OCI-LY3 (cell line): Measurements from ENCODE around the gene ZNF280B.
A peak's percentile ranks its signal among the peaks of the same experiment; 100 is the strongest.
"Not testable (repeated sequence)": the region's sequence is repeated elsewhere in the genome, so short reads cannot be mapped to it uniquely, and the experiment has no call there.

ENCODE experiments used
- H2AFZ ChIP-seq: fragments of 200-600, 300-600 bp; shearing (Covaris generic); 2 replicates; pipeline ENCODE4 v1.6.0; 2014; ENCODE audit warnings: antibody characterized with exemption, low read depth, low read length
- H3K27ac ChIP-seq: fragments of 200-600, 300-600 bp; sonication (generic); 2 replicates; pipeline ENCODE4 v1.5.1; 2014; ENCODE audit warnings: mild to moderate bottlenecking, low read length, moderate library complexity, mixed read lengths
- H3K27me3 ChIP-seq: fragments of 200-600, 300-600 bp; sonication (generic); 2 replicates; pipeline ENCODE4 v1.6.1; 2014; ENCODE audit warnings: low read depth, low read length, mixed read lengths
- H3K36me3 ChIP-seq: fragments of 200-600, 300-600 bp; sonication (generic); replicated peaks from 2 replicates; pipeline ENCODE3; 2014; ENCODE audit warnings: low read depth, low read length, mixed read lengths
- H3K4me1 ChIP-seq: fragments of 300-600, 200-600 bp; sonication (generic); 2 replicates; pipeline ENCODE4 v1.6.1; 2014; ENCODE audit warnings: low read length, mixed read lengths
- H3K4me2 ChIP-seq: fragments of 200-600, 300-600 bp; sonication (generic); 2 replicates; pipeline ENCODE4 v1.6.1; 2014; ENCODE audit warnings: low read length, mixed read lengths
- H3K4me3 ChIP-seq: fragments of 300-600, 200-600 bp; sonication (generic); 2 replicates; pipeline ENCODE4 v1.5.1; 2014; ENCODE audit warnings: antibody characterized with exemption, mild to moderate bottlenecking, low read length, moderate library complexity
- H3K79me2 ChIP-seq: fragments of 300-600, 200-600 bp; shearing (Covaris generic); 2 replicates; pipeline ENCODE4 v1.6.1; 2014; ENCODE audit warnings: mild to moderate bottlenecking, low read length, mixed read lengths
- H3K9ac ChIP-seq: fragments of 300-600, 200-600 bp; shearing (Covaris generic); 2 replicates; pipeline ENCODE4 v1.6.0; 2014; ENCODE audit warnings: mild to moderate bottlenecking, low read length, moderate library complexity
- H3K9me3 ChIP-seq: fragments of 200-600, 300-600 bp; shearing (Covaris generic); 2 replicates; pipeline ENCODE4 v1.6.1; 2014; ENCODE audit warnings: low read length, mixed read lengths; ENCODE audit not compliant: insufficient read depth
- H4K20me1 ChIP-seq: fragments of 200-600, 300-600 bp; sonication (generic); 2 replicates; pipeline ENCODE4 v1.6.1; 2016; ENCODE audit warnings: low read length, mixed read lengths; ENCODE audit not compliant: insufficient read depth
- EZH2phosphoT487 ChIP-seq: fragments of 200-600 bp; shearing (Covaris generic); IDR thresholded peaks from 2 replicates; pipeline ENCODE4 v1.6.1; 2018; ENCODE audit warnings: antibody characterized with exemption, mixed run types, low read depth
- TF ChIP-seq, protein P1 (sequence below): fragments of 200-600, 300-600 bp; sonication (generic); IDR thresholded peaks from 2 replicates; pipeline ENCODE4 v1.5.1; 2014; ENCODE audit warnings: antibody characterized with exemption, low read length, low read depth

Gene ZNF280B

GRCh38 chr22:22449819-22450218 is 58.7 kb downstream of the ZNF280B start:
- Histone ChIP-seq H3K36me3 (no peaks in the 10 kb centered on the region), H3K4me1 (peaks cover 14% of the 10 kb centered on the region), H3K9me3 (no peaks in the 10 kb centered on the region), H3K4me3 (no peak overlapping the region), H3K27ac (no peak overlapping the region), H3K4me2 (peak overlapping the region; percentile 67), H4K20me1 (no peaks in the 10 kb centered on the region), H3K9ac (no peak overlapping the region), H2AFZ (no peak overlapping the region), H3K79me2 (no peaks in the 10 kb centered on the region), H3K27me3 (no peaks in the 10 kb centered on the region; the same call in 1 of the 2 replicates)
- no peak for TF ChIP-seq EZH2phosphoT487

GRCh38 chr22:22446517-22446916 is 62.0 kb downstream of the ZNF280B start:
- H3K9me3 ChIP-seq, result no peaks in the 10 kb centered on the region
- no peak overlapping the region for H3K27ac ChIP-seq
- H3K9ac ChIP-seq, result no peak overlapping the region
- peaks cover 14% of the 10 kb centered on the region for H3K4me1 ChIP-seq
- H2AFZ ChIP-seq, result no peak overlapping the region
- no peaks in the 10 kb centered on the region for H3K36me3 ChIP-seq
- no peak for TF ChIP-seq EZH2phosphoT487
- TF ChIP-seq, protein P1, sequence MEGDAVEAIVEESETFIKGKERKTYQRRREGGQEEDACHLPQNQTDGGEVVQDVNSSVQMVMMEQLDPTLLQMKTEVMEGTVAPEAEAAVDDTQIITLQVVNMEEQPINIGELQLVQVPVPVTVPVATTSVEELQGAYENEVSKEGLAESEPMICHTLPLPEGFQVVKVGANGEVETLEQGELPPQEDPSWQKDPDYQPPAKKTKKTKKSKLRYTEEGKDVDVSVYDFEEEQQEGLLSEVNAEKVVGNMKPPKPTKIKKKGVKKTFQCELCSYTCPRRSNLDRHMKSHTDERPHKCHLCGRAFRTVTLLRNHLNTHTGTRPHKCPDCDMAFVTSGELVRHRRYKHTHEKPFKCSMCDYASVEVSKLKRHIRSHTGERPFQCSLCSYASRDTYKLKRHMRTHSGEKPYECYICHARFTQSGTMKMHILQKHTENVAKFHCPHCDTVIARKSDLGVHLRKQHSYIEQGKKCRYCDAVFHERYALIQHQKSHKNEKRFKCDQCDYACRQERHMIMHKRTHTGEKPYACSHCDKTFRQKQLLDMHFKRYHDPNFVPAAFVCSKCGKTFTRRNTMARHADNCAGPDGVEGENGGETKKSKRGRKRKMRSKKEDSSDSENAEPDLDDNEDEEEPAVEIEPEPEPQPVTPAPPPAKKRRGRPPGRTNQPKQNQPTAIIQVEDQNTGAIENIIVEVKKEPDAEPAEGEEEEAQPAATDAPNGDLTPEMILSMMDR, result no peak
- H3K4me3 ChIP-seq, result no peak overlapping the region
- no peak overlapping the region for H3K4me2 ChIP-seq
- no peaks in the 10 kb centered on the region for H3K79me2 ChIP-seq
- H4K20me1 ChIP-seq, result no peaks in the 10 kb centered on the region
- H3K27me3 ChIP-seq, result no peaks in the 10 kb centered on the region; the same call in 1 of the 2 replicates

- not testable (repeated sequence) for H3K36me3 ChIP-seq, H3K4me3 ChIP-seq, H3K27me3 ChIP-seq, H3K9ac ChIP-seq, H3K27ac ChIP-seq, H3K4me2 ChIP-seq, H4K20me1 ChIP-seq, H3K9me3 ChIP-seq, H3K4me1 ChIP-seq, H2AFZ ChIP-seq, H3K79me2 ChIP-seq
Measured at GRCh38 chr22:22444007-22444589, 64.4 kb downstream of the ZNF280B start.

GRCh38 chr22:22442928-22443709 is 65.4 kb downstream of the ZNF280B start:
- H4K20me1 ChIP-seq, result no peaks in the 10 kb centered on the region
- TF ChIP-seq EZH2phosphoT487, result no peak
- TF ChIP-seq, protein P1, result no peak
- no peak overlapping the region for H3K4me2 ChIP-seq
- no peak overlapping the region for H3K9ac ChIP-seq
- no peak overlapping the region for H3K27ac ChIP-seq
- no peaks in the 10 kb centered on the region for H3K4me1 ChIP-seq
- no peak overlapping the region for H3K4me3 ChIP-seq
- H3K27me3 ChIP-seq, result no peaks in the 10 kb centered on the region; the same call in 1 of the 2 replicates
- H3K79me2 ChIP-seq, result no peaks in the 10 kb centered on the region
- H2AFZ ChIP-seq, result no peak overlapping the region
- H3K36me3 ChIP-seq, result no peaks in the 10 kb centered on the region
- no peaks in the 10 kb centered on the region for H3K9me3 ChIP-seq

GRCh38 chr22:22441626-22442025 is 66.9 kb downstream of the ZNF280B start:
- not testable (repeated sequence) for H3K79me2 ChIP-seq, H3K36me3 ChIP-seq, H3K9me3 ChIP-seq, H4K20me1 ChIP-seq, H3K27ac ChIP-seq, H2AFZ ChIP-seq, H3K27me3 ChIP-seq, H3K9ac ChIP-seq, H3K4me3 ChIP-seq, H3K4me2 ChIP-seq, H3K4me1 ChIP-seq
